SW480 (cell line): ENCODE results near the gene TADA2B.

ENCODE experiments used
- DNase-seq: peaks from one replicate; pipeline ENCODE4 v3.0.0-alpha.2; 2016; ENCODE audit warnings: low spot score

Gene TADA2B

GRCh38 chr4:7017446-7018048 is 25.6 kb upstream of the TADA2B start:
- DNase-seq, result no peak

GRCh38 chr4:7018281-7018680 is 24.9 kb upstream of the TADA2B start:
- DNase-seq, result no peak

- no peak for DNase-seq
These were observed 23.8 kb upstream of the TADA2B start for GRCh38 chr4:7019367-7019766.

GRCh38 chr4:7020290-7020689 is 22.9 kb upstream of the TADA2B start:
- no peak for DNase-seq

- DNase-seq, result no peak
These were observed 22.3 kb upstream of the TADA2B start for GRCh38 chr4:7020856-7021255.

- DNase-seq, result no peak
These were observed 21.8 kb upstream of the TADA2B start for GRCh38 chr4:7021355-7021754.

- DNase-seq, result peak; percentile 36
These were observed 21.1 kb upstream of the TADA2B start for GRCh38 chr4:7021930-7022664.

GRCh38 chr4:7023486-7023885 is 19.7 kb upstream of the TADA2B start:
- DNase-seq, result no peak

GRCh38 chr4:7023901-7024300 is 19.3 kb upstream of the TADA2B start:
- DNase-seq, result no peak

- no peak for DNase-seq
These were observed 18.8 kb upstream of the TADA2B start for GRCh38 chr4:7024336-7024890.

GRCh38 chr4:7025040-7025602 is 18.1 kb upstream of the TADA2B start:
- DNase-seq, result no peak

- DNase-seq, result no peak
These were observed 17.1 kb upstream of the TADA2B start for GRCh38 chr4:7026107-7026506.

- no peak for DNase-seq
These were observed 15.9 kb upstream of the TADA2B start for GRCh38 chr4:7027284-7027683.

- no peak for DNase-seq
These were observed 15.3 kb upstream of the TADA2B start for GRCh38 chr4:7027913-7028312.

- DNase-seq, result no peak
These were observed 14.0 kb upstream of the TADA2B start for GRCh38 chr4:7029212-7029611.

- DNase-seq, result no peak
These were observed 13.3 kb upstream of the TADA2B start for GRCh38 chr4:7029921-7030320.

- no peak for DNase-seq
These were observed 12.3 kb upstream of the TADA2B start for GRCh38 chr4:7030856-7031255.

GRCh38 chr4:7031558-7032449 is 11.4 kb upstream of the TADA2B start:
- no peak for DNase-seq

GRCh38 chr4:7032596-7032995 is 10.6 kb upstream of the TADA2B start:
- no peak for DNase-seq

- DNase-seq, result peak; percentile 6
These were observed 8.7 kb upstream of the TADA2B start for GRCh38 chr4:7034262-7035081.

- peak; percentile 26 for DNase-seq
These were observed 5.7 kb upstream of the TADA2B start for GRCh38 chr4:7037425-7037824.
